Loucy (cell line): ENCODE measurements around the gene NHERF1.

ENCODE experiments used
- CTCF ChIP-seq: fragments of 200-600 bp; sonication (generic); conservative IDR thresholded peaks from 2 replicates; pipeline ENCODE4 v1.5.1; 2014; ENCODE audit warnings: mild to moderate bottlenecking, antibody characterized with exemption, low read length
- EZH2phosphoT487 ChIP-seq: fragments of 200-600 bp; IDR thresholded peaks from 2 replicates; pipeline ENCODE4 v1.6.1; 2018; ENCODE audit warnings: antibody characterized with exemption, mild to moderate bottlenecking, moderate library complexity, borderline replicate concordance

DNA sequence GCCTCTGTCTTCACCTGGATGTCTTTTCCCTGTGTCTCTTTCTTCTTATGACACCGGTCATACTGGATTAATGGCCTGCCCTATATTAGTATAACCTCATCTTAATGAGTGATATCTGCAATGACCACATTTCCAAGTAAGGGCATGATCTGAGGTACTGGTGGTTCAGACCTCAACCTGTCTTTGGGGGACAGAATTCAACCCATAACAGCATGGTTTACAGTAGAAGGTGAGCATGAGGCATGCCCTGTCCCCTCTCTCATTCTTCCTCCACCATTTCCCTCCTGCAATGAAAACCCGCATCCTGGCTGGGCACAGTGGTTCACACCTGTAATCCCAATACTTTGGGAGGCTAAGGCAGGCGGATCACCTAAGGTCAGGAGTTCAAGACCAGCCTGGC, 14.2 kb upstream of the NHERF1 start:
- TF ChIP-seq CTCF (no peak), EZH2phosphoT487 (no peak)
